GM18511 (cell line): ENCODE data around the gene TNFRSF1B.

ENCODE experiments used
- ATAC-seq: cut with Tn5 transposase; IDR thresholded peaks from one replicate; pipeline ENCODE4 v1.9.1; 2021; ENCODE audit warnings: mild to moderate bottlenecking, moderate library complexity; ENCODE audit not compliant: unreplicated experiment

Gene TNFRSF1B

GRCh38 chr1:12173631-12174121 is 6.9 kb downstream of the TNFRSF1B start:
- peak; percentile 41 for ATAC-seq

GRCh38 chr1:12174924-12175810 is 8.4 kb downstream of the TNFRSF1B start:
- ATAC-seq, result no peak

- ATAC-seq, result no peak
These were observed 9.7 kb downstream of the TNFRSF1B start for GRCh38 chr1:12176298-12177118.

- ATAC-seq, result no peak
These were observed 10.6 kb downstream of the TNFRSF1B start for GRCh38 chr1:12177156-12177998.

DNA sequence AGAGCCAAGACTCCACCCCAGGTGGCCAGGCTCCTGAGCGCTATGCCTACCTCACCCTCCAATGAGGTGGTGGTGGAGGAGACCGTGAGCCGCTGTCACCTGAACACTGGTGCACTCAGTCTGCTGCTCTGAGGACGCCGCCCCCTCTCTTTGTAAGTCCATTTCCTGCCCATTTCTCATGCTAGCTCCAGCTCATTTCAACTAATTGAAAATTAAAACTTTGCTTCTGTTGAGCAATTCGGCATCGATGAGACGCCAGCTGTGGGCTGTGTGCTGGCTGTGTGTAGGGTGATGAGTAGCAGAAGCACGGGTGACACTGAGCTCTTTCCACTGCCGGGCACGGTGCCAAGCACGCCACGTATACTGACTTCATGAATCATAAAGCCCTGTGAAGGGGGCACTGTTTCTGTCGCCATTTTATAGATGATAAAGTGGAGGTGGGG is 11.2 kb downstream of the TNFRSF1B start:
- ATAC-seq, result no peak

GRCh38 chr1:12178511-12178910 is 11.7 kb downstream of the TNFRSF1B start:
- ATAC-seq, result no peak

GRCh38 chr1:12179111-12179519 is 12.3 kb downstream of the TNFRSF1B start:
- ATAC-seq, result no peak

DNA sequence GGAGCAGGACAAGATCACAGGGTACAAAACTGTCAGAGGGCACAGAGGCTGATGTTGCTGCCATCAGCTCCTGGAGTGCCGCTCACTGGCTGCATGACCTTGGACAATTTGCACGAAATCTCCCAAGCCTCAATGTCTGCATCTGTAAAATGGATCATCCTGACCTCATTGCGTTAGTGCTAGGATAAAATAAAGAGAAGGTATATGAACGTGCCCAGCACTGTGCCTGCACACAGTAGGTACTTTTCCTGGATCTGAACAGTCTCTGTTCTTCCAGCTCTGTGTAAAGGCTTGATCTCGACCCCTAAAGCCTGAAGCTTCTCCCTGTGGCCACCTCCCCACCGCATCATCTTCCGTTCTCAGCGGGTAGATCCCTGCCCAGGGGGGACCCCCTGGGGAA is 12.9 kb downstream of the TNFRSF1B start:
- ATAC-seq, result no peak

GRCh38 chr1:12180315-12180714 is 13.5 kb downstream of the TNFRSF1B start:
- ATAC-seq, result no peak

DNA sequence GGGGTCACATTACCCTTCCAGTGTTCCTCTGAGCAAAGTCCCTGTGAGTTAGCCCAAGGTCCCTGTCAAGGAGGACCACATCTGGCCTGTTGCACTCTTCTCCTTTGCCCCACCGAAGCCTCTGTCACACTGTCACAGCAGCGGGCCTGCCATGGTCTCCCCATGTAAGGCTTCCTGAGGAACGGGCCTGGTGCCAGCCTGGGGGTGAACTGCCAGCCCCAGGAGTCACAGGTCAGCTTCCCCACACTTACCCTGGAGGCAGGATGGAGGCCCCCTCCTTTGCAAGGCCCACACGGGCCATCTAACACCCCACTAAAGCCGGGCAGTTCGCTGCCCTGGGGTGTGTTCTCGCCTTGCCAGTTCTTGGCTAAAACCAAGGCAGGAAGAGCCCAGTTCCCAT is 14.1 kb downstream of the TNFRSF1B start:
- ATAC-seq, result no peak

DNA sequence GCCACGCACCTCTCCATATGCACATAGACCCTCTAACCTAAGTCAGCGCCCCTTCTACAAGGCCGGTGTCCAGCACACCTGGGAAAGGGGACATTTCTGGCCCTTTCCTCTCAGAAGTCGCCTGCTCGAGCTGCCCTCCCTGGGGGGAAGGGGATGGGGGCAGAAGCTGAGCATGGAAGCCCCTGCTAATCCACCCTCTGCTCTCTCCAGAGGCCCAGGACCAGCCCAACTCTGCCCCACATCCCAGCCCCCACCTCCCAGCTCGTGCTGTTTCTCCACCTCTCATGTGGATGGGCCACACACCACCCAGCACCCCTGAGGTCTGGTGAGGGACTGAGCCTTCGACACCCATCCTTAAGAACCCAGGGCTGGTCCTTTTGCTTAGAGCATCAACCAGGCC is 14.8 kb downstream of the TNFRSF1B start:
- ATAC-seq, result no peak

DNA sequence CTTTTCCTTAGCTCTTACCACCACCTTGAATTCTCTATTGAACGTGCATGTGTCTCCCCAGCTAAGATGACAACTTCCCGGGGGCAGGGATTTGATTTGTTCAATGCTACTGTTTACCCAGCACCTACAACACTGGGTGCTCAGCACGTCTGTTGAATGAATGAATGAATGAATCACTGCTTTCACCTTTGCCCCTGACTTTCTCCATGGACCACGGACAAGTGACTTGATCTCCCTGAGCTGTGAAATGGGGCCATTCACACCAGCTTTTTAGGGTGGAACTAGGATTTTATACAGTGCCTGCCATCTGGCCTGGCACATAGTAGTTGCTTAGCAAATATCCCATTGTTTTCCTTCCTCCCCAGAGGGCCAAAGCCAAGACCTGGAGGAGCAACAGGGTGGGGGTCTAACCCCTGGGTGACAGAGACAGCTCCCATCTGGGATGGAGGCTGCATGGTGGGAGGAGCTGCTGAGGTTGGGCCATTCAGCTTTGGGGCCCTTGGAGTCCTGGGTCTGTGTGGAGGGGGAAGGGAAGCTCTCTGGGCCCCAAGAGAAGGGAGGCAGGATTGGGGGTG is 15.7 kb downstream of the TNFRSF1B start:
- no peak for ATAC-seq

DNA sequence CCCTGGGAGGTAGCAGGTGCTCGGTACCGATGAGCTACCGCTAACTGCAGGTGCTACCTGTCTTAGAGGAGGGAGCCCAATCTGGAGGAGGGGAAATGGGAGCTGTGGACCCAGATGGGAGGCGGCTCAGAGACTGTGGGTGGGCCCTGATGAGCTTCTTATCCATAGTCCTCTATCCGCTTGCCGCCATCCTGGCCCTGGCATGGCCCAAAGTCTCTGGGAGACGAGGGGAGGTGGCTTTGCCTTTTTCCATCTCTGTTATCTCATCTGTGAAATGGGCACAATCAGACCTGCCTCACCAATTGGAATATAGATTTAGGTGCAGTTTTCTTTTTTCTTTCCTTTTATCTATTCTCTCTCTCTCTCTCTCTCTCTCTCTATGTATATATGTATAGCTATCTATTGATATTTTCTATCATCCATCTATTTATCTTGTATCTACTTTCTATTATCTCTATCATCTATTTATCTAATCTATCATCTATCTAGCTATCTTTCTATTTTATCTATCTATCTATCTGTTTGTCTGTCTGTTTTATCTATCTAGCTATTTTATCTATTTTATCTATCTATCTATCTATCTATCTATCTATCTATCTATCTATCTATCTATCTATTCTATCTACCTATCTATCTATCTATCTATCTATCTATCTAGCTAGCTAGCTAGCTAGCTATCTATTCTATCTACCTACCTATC is 16.5 kb downstream of the TNFRSF1B start:
- no peak for ATAC-seq

GRCh38 chr1:12184008-12184681 is 17.4 kb downstream of the TNFRSF1B start:
- no peak for ATAC-seq

DNA sequence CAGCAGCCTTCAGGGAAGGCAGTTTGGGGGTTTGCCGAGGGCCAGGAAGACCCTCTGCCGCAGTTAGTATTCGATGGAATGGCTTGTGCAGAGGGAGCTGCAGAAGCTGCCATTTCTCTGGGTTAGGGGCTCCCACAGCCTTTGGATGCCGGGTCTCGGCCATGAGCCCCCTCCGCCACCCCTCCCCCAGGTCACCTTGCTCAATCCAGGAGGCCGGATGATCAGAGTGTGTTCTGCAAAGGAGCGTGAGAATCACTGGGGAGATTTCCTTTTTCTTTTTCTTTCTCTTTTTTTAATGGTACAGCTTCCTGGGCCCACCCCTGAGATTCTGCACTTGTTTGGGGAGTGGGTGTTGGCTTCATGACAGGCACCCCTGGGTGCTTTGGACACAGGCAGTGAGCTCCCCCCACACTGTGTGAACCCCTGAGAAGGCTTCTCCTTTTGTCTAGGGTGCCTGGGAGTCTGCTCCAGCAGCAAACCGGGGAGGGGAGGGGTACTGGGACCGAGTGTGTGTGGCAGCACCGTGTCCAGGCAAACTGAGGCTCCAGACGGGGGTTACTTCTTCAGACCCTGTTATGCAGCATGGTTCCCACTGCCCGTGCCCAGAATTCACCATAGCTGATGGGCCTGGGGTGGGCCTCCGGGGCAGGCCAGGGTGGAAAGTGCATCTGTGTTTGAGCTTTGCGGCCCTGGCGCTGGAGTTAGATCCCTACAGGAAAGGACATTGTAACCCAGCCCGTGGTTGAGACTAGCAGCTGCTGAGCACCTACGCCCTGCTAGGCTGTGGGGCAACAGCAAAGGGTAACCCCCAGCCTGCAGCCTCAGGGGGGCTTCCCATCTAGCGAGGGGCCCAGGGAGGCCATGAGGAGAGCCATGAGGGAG is 18.5 kb downstream of the TNFRSF1B start:
- no peak for ATAC-seq

- ATAC-seq, result no peak
These were observed 19.3 kb downstream of the TNFRSF1B start for GRCh38 chr1:12185918-12186678.

DNA sequence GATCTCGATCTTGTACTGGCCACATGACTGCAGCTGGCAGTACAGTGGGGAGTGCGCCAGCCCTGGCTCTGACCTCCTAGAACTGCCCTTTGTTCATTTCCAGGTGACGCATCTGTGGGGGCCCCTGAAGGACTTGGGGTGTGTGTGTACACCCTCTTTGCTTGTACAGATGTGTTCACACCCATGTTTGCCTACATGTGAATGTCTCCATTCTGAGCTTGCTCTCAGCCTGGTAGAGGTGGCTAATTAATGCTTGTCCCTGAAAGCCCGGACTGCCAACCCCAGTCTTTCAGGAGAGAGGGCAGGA is 19.8 kb downstream of the TNFRSF1B start:
- no peak for ATAC-seq

DNA sequence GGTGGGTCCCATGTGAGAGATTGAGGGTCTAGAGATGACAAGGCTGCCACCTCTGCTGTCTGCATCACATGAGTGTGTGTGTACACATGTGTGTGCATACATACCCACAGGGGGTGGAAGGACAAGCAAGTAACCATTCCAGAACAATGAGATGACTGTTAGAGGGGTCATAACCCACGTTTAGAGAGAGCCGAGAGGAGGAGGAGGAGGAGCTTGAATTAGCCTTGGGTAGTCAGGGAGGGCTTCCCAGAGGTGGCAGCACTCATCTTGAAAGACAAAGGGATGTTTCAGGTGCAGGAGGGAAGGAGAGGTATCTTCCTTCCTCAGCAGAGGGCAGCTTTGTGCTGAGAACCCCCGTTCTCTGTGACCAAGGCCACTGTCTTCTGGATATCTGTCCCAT is 21.3 kb downstream of the TNFRSF1B start:
- no peak for ATAC-seq
